AG04450 (cell line): Measurements from ENCODE around the gene CSRP3. TPM values are rescaled to one million over a fixed set of nuclear protein-coding genes. Genes with fewer than 3 reads are reported as not detected.

Experiments
- CTCF ChIA-PET: fragments of 300-600, 350-600 bp; formaldehyde crosslinking; extraction: SDS; loops from one replicate; lab custom pipeline; 2022; ENCODE audit warnings: antibody characterized with exemption, inconsistent platforms; lab: Charles Lee
- POLR2A ChIA-PET: fragments of 350-600 bp; formaldehyde crosslinking; extraction: SDS; loops from one replicate; lab custom pipeline; 2021; ENCODE audit warnings: antibody characterized with exemption, inconsistent platforms; lab: Yijun Ruan, JAX
- DNase-seq: peaks from one replicate; pipeline ENCODE4 v3.0.0-alpha.2; 2011; ENCODE audit warnings: low read depth, low spot score
- H3K27ac ChIP-seq: one replicate; pipeline ENCODE4 v1.5.1; 2012; ENCODE audit warnings: low read depth, low read length, control low read depth
- H3K27me3 ChIP-seq: one replicate; pipeline ENCODE4 v1.6.0; 2012; ENCODE audit warnings: low read length; ENCODE audit not compliant: control insufficient read depth, insufficient read depth
- H3K4me3 ChIP-seq: 2 replicates; pipeline ENCODE4 v1.5.1; 2011; ENCODE audit warnings: mild to moderate bottlenecking, low read depth, low read length, control low read depth
- H3K9me3 ChIP-seq: 2 replicates; pipeline ENCODE4 v1.5.1; 2012; ENCODE audit warnings: low read length; ENCODE audit not compliant: control insufficient read depth, insufficient read depth
- CTCF ChIP-seq: IDR thresholded peaks from 2 replicates; pipeline ENCODE4 v1.5.1; 2011; ENCODE audit warnings: low read depth, low read length, control low read depth, inconsistent platforms
- polyA plus RNA-seq: library from polyadenylated mRNA; depleted of rRNA; stranded (reverse); fragments of >200 nt; gene quantifications from 2 replicates; pipeline ENCODE4 v1.2.3, GENCODE V29; 2011

The CSRP3 gene
- polyA plus RNA-seq, 1 experiment: not detected

GRCh38 chr11:19193916-19194315 lies 7.9 kb downstream of the CSRP3 start:
- TF ChIP-seq CTCF: no peak
- ChIA-PET CTCF (no interaction called here), POLR2A (no interaction called here)
- Histone ChIP-seq H3K27me3 (peaks cover 18% of the 10 kb centered on the region), H3K27ac (no peak overlapping the region), H3K4me3 (no peak overlapping the region), H3K9me3 (no peaks in the 10 kb centered on the region)
- no peak for DNase-seq

DNA sequence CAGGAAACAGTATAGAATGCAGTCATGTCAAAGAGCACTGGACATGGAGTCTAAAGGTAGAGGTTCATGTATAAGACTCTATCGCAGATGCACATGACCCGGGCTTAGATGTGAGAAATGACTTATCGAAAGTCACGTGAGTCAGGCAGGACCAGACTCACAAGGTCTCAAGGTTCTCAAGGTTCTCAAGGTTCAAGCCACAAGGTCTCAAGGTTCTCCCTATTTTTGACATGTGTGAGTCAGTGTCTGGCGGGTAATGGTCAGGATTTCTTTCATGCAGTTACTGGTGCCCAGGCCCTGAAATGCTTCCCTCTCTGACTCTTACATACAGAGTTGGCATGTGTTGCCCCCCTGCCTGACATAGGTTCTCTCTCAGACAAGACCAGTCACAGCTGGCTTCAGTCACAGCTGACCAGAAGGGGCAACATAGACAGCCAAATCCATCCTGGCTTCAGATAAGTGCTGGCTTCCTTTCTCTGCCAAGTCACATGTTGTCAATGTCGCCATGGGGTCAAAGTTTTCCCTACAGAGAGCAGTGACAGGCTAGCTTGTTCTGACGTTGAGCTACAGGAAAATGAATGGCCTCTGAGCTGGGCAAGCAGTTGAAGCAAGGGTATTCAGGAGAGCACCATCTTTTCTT lies 10.1 kb downstream of the CSRP3 start:
- no peak for DNase-seq
- Histone ChIP-seq H3K27me3 (peaks cover 13% of the 10 kb centered on the region), H3K4me3 (no peak overlapping the region), H3K27ac (no peak overlapping the region), H3K9me3 (no peaks in the 10 kb centered on the region)
- CTCF ChIA-PET: interaction anchor here (1.6 kb wide), 1 partner anchor 121 kb away, joined by 5 read pairs; no protein-coding TSS in a partner anchor
- TF ChIP-seq CTCF: no peak
- POLR2A ChIA-PET: no interaction called here

DNA sequence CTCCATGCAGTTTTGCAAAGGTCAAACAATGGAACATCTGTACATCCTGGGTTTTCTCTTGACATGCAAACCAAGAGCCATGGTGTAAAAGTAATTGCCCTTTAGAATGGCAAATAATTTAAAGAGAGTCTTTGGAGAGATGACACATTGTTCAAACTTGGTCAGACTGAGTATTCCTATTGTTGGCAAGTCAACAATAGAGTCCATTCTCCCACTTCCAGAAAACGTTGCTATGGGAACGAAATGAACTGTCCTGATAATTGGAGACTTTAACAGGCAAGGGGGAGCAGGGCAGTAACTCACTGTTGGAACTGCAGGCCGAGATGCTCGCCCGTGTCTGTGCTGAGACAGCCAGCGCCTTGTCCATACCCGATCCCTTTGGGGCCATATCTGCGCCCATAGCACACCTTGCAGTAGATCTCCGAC lies 13.9 kb downstream of the CSRP3 start:
- Histone ChIP-seq H3K9me3 (no peaks in the 10 kb centered on the region), H3K27ac (no peak overlapping the region), H3K27me3 (peaks cover 7% of the 10 kb centered on the region), H3K4me3 (no peak overlapping the region)
- no peak for TF ChIP-seq CTCF
- ChIA-PET POLR2A (no interaction called here), CTCF (no interaction called here)
- no peak for DNase-seq

DNA sequence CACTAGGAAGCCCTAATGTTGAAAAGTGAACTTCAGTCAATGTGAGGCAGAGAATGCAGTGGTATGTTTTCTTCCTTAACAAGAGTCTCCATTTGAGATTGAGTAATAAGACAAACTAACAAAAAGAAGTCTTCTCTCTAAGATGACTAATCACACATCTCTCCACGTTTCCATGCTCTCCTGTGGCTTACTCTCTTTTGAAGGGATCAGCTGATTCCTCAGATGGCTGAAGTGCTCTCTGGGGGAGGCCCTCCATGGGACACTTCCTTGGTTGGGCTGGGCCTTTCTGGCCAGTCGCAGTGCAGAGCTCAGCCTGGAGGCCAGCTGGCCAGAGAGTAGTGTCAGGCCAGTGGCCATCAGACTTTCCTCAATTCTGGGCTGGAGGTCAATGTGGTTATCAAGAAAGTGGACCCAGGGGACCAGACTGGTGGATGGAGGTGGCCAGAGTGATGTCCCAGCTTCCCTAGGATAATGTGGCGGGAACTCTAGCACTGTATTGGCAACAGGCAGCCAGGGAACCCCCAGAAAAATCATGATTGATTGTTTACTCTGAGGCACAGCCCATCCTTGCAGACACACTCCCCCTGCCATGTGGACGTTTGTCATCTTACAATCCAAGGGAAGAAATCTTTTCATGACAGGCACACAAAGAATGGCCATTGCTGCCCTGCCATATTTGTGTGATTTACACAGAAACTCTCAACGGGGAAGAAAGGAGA lies 14.5 kb downstream of the CSRP3 start:
- H3K4me3 ChIP-seq: no peak overlapping the region
- no peak for TF ChIP-seq CTCF
- no peaks in the 10 kb centered on the region for H3K9me3 ChIP-seq
- ChIA-PET POLR2A (no interaction called here), CTCF (interaction anchor here (1.5 kb wide), 1 partner anchor 116 kb away, joined by 3 read pairs; no protein-coding TSS in a partner anchor)
- no peak for DNase-seq
- peaks cover 7% of the 10 kb centered on the region for H3K27me3 ChIP-seq
- no peak overlapping the region for H3K27ac ChIP-seq

DNA sequence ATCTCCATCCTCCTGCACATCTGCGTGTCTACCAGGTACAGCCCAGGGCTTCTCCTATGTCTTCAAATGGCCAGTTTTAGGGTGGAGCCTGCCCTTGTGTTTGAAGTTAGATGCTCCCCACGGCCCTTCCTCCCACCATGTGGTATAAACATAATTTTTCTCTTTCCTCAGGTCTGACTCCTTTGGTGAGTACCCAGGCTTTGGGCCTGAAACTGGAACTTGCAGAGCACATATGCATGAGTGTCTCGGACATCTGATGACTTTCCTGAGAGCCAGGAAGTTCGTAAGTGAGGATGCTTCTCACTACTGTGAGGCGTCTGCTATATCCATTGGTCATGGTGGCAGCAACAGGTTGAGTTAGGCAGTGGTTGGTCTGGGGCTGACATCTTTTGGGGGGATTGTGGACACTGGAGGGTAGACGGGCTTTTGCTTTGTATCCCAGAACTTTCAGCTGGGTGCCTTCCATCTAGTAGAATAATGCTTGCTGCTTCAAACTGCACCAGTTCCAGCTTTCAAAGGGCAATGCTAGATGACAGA lies 16.2 kb downstream of the CSRP3 start:
- ChIA-PET CTCF (interaction anchor here (1.1 kb wide), 1 partner anchor 74 kb away, joined by 3 read pairs; no protein-coding TSS in a partner anchor), POLR2A (no interaction called here)
- Histone ChIP-seq H3K27me3 (peaks cover 4% of the 10 kb centered on the region), H3K27ac (no peak overlapping the region), H3K9me3 (no peaks in the 10 kb centered on the region), H3K4me3 (no peak overlapping the region)
- no peak for DNase-seq
- TF ChIP-seq CTCF: no peak
